K562 (cell line): ENCODE results near the gene RUVBL2. TPM values are rescaled to one million over a fixed set of nuclear protein-coding genes. Genes with fewer than 3 reads are reported as not detected.

Experiments used
- ARNT ChIP-seq, 2 experiments: fragments of 450-650 bp; IDR thresholded peaks; 2 replicates each; pipeline ENCODE4 v1.6.1; 2016; ENCODE audit warnings: mild to moderate bottlenecking in 1 of 2
- ATF7 ChIP-seq: fragments of 450-650 bp; IDR thresholded peaks from 2 replicates; pipeline ENCODE4 v1.7.1; 2014; ENCODE audit warnings: mild to moderate bottlenecking, moderate library complexity
- CBX1 ChIP-seq: sonication (generic); IDR thresholded peaks from 2 replicates; pipeline ENCODE4 v1.6.1; 2016; ENCODE audit warnings: antibody characterized with exemption, low read depth, mild to moderate bottlenecking
- CHD2 ChIP-seq: IDR thresholded peaks from 2 replicates; pipeline ENCODE4 v1.6.1; 2011; ENCODE audit warnings: low read depth, low read length
- CSDE1 ChIP-seq, 2 experiments: fragments of 450-650 bp; IDR thresholded peaks; 2 replicates each; pipeline ENCODE4 v1.6.1; 2016; ENCODE audit warnings: mild to moderate bottlenecking in 1 of 2
- E2F1 ChIP-seq: sonication (generic); formaldehyde crosslinking; IDR thresholded peaks from 2 replicates; pipeline ENCODE4 v1.8.1; 2023; ENCODE audit warnings: mild to moderate bottlenecking, missing genetic modification reagents, moderate library complexity
- FOXJ3 ChIP-seq: sonication (generic); formaldehyde crosslinking; IDR thresholded peaks from 2 replicates; pipeline ENCODE4 v1.4.0; 2020; ENCODE audit warnings: mild to moderate bottlenecking, missing genetic modification reagents
- FOXK2 ChIP-seq, 2 experiments: fragments of 450-650 bp; IDR thresholded peaks in 1 of 2; conservative IDR thresholded peaks in 1 of 2; 2 replicates each; pipeline ENCODE4 v1.6.1; 2016; ENCODE audit warnings: low read depth in 2 of 2, mild to moderate bottlenecking in 1 of 2
- HOMEZ ChIP-seq: fragments of 250-450 bp; sonication (Bioruptor Pico); IDR thresholded peaks from 2 replicates; pipeline ENCODE4 v1.4.0; 2020; ENCODE audit warnings: mild to moderate bottlenecking, moderate library complexity
- JUNB ChIP-seq: fragments of 450-650 bp; formaldehyde crosslinking; conservative IDR thresholded peaks from 2 replicates; pipeline ENCODE4 v1.4.0; 2020; ENCODE audit warnings: mild to moderate bottlenecking
- KLF13 ChIP-seq: fragments of 450-650 bp; IDR thresholded peaks from 2 replicates; pipeline ENCODE4 v1.6.1; 2016; ENCODE audit warnings: missing genetic modification characterization, low read depth, mild to moderate bottlenecking, missing compliant biosample characterization, moderate library complexity, borderline replicate concordance
- MLX ChIP-seq, 2 experiments: fragments of 450-650 bp in 1 of 2; sonication (generic) in 1 of 2; formaldehyde crosslinking; conservative IDR thresholded peaks; 2 replicates each; pipeline versions ENCODE4 v1.4.0 to v1.8.1; 2020 to 2022; ENCODE audit warnings: mild to moderate bottlenecking in 1 of 2, missing genetic modification reagents in 1 of 2
- MYC ChIP-seq, 2 experiments: fragments of 250-450 bp in 1 of 2; sonication (Bioruptor Pico) in 1 of 2; IDR thresholded peaks; 2 replicates each; pipeline versions ENCODE4 v1.5.1 to v1.6.1; 2012 to 2021; ENCODE audit warnings: low read depth in 2 of 2, borderline replicate concordance in 1 of 2, improper control_type of control experiment in 1 of 2, low read length in 1 of 2, mild to moderate bottlenecking in 1 of 2, moderate library complexity in 1 of 2
- NFATC3 ChIP-seq: fragments of 450-650 bp; IDR thresholded peaks from 2 replicates; pipeline ENCODE4 v1.6.1; 2017; ENCODE audit warnings: mild to moderate bottlenecking
- RBFOX2 ChIP-seq: fragments of 200-400 bp; formaldehyde crosslinking; IDR thresholded peaks from 2 replicates; pipeline ENCODE4 v1.6.1; 2017; ENCODE audit warnings: low read depth, mild to moderate bottlenecking, low read length, moderate library complexity
- SETDB1 ChIP-seq: IDR thresholded peaks from one replicate; pipeline ENCODE4 v1.6.1; 2012; ENCODE audit warnings: low read length, control low read depth, inconsistent platforms
- SMAD4 ChIP-seq: fragments of 250-450 bp; sonication (Bioruptor Pico); conservative IDR thresholded peaks from 2 replicates; pipeline ENCODE4 v1.8.0; 2021; ENCODE audit warnings: inconsistent platforms, mild to moderate bottlenecking, moderate library complexity
- SP2 ChIP-seq: IDR thresholded peaks from 2 replicates; pipeline ENCODE4 v1.6.1; 2011; ENCODE audit warnings: mild to moderate bottlenecking, low read depth, low read length, moderate library complexity; ENCODE audit not compliant: poor library complexity, severe bottlenecking; ENCODE audit errors: extremely low read depth
- U2AF1 ChIP-seq: fragments of 200-400 bp; formaldehyde crosslinking; optimal IDR thresholded peaks from 2 replicates; pipeline ENCODE3; 2017; ENCODE audit warnings: mild to moderate bottlenecking, low read depth, low read length, moderate library complexity
- ZNF274 ChIP-seq: IDR thresholded peaks from 2 replicates; pipeline ENCODE4 v1.6.1; 2011; ENCODE audit warnings: low read depth, mild to moderate bottlenecking, low read length, moderate library complexity, borderline replicate concordance
- ZNF316 ChIP-seq: fragments of 450-650 bp; IDR thresholded peaks from 2 replicates; pipeline ENCODE4 v1.6.1; 2016
- ZNF431 ChIP-seq: sonication (generic); formaldehyde crosslinking; IDR thresholded peaks from 2 replicates; pipeline ENCODE4 v1.8.0; 2022; ENCODE audit warnings: mild to moderate bottlenecking, missing genetic modification reagents
- ZNF740 ChIP-seq, 3 experiments: fragments of 200-800 bp in 1 of 3; sonication (Bioruptor generic) in 1 of 3; sonication (generic) in 1 of 3; formaldehyde crosslinking in 1 of 3; IDR thresholded peaks; 2 replicates each; pipeline versions ENCODE4 v1.6.1 to v1.8.0; 2016 to 2022; ENCODE audit warnings: mild to moderate bottlenecking in 2 of 3, missing compliant biosample characterization in 2 of 3, missing genetic modification characterization in 2 of 3, missing genetic modification reagents in 1 of 3
- polyA plus RNA-seq, 8 experiments: library from polyadenylated mRNA; depleted of rRNA in 4 of 8; stranded (reverse) in 5 of 8; unstranded in 3 of 8; fragments of >200 nt; fragmentation: Nextera tagmentation in 2 of 8; fragmentation: Illumina TruSeq in 1 of 8; extraction: Ambion mirVana in 2 of 8; extraction: Trizol in 1 of 8; gene quantifications; 2 replicates each; pipeline versions ENCODE4 v1.2.1 to v1.2.3, GENCODE V29; 2011 to 2014; ENCODE audit warnings: inconsistent platforms in 1 of 8, missing spikeins in 1 of 8
- total RNA-seq, 7 experiments: library from RNA; depleted of rRNA in 6 of 7; stranded (reverse); fragments of >200 nt in 6 of 7; fragmentation: Illumina TruSeq in 2 of 7; extraction: Trizol in 2 of 7; gene quantifications; 2 replicates each; pipeline versions ENCODE4 v1.2.1 to v1.2.3, GENCODE V29; 2011 to 2021; ENCODE audit warnings: low replicate concordance in 1 of 7

RUVBL2 gene
- total and polyA plus RNA-seq, 9 of the 15 experiments (the other 6 are each of a cell fraction or from before 2014, with no cell fraction given), result 71.4 to 453 (median 237) TPM

- TF ChIP-seq ZNF740 (CRISPR knock-in tag; IDR thresholded peaks at IDR 0.05), result no peak
- no peak for TF ChIP-seq ZNF740 (tag; IDR thresholded peaks at IDR 0.05)
- TF ChIP-seq MYC (IDR thresholded peaks at IDR 0.05; ENCODE audit: low read depth, low read length), result no peak; the same call in 1 of the 2 replicates
- peak; percentile 54 for TF ChIP-seq MYC (CRISPR knock-in tag; IDR thresholded peaks at IDR 0.05; ENCODE audit: borderline replicate concordance, low read depth)
- TF ChIP-seq MLX (CRISPR knock-in tag; conservative IDR thresholded peaks at IDR 0.05), result 0 out of 4 replicates have a peak, but pooled peaks of 1 of the 2 experiments have one; percentile 70
- no peak for TF ChIP-seq SMAD4 (CRISPR knock-in tag)
- TF ChIP-seq JUNB (CRISPR knock-in tag), result no peak
- TF ChIP-seq E2F1 (CRISPR knock-in tag), result no peak
- peak; percentile 78 for TF ChIP-seq RBFOX2
- peak; percentile 51; the same call in 1 of the 2 replicates for TF ChIP-seq NFATC3
- no peak for TF ChIP-seq KLF13 (tag)
- TF ChIP-seq SP2, result no peak
- peak; percentile 100 for TF ChIP-seq ZNF316
- peak; percentile 65; the same call in 1 of the 2 replicates for TF ChIP-seq ATF7
- peak; percentile 85 for TF ChIP-seq SETDB1
- TF ChIP-seq CHD2, result peak; percentile 40
- no peak for TF ChIP-seq ZNF274
- TF ChIP-seq CBX1, result no peak
- TF ChIP-seq HOMEZ (CRISPR knock-in tag), result no peak
- TF ChIP-seq ZNF431 (CRISPR knock-in tag), result no peak
- no peak for TF ChIP-seq CSDE1 (IDR thresholded peaks at IDR 0.05)
- no peak for TF ChIP-seq FOXK2 (conservative IDR thresholded peaks at IDR 0.05 in 1 of 2, IDR thresholded peaks at IDR 0.05 in 1 of 2; ENCODE audit: low read depth in 2 of 2)
- TF ChIP-seq FOXJ3 (CRISPR knock-in tag), result no peak
- TF ChIP-seq ARNT (IDR thresholded peaks at IDR 0.05), result no peak; a peak in 1 of 4 replicates
- no peak for TF ChIP-seq U2AF1
Measured at GRCh38 chr19:48967346-48968178, 26.1 kb upstream of the RUVBL2 start (continued).
